Measurements from ENCODE around the gene JAKMIP3.
A peak's percentile ranks its signal among the peaks of the same experiment; 100 is the strongest.

Gene JAKMIP3

GRCh38 chr10:132065491-132066105 lies at the start of gene JAKMIP3:
JAKMIP3 (plus strand) TSS chr10:132065946; CDS start chr10:132104809, 38,863 bp downstream.
- peak within 1 kb of the TSS; percentile 64 for H3K4me3 ChIP-seq (replicated peaks; ENCODE audit: low read depth, low read length)
- DNase-seq (ENCODE audit: low read depth): peak; percentile 91

GRCh38 chr10:132016514-132016913 lies 49.2 kb upstream of the JAKMIP3 start:
- no peak for TF ChIP-seq CTCF (IDR thresholded peaks at IDR 0.05; ENCODE audit: low read length, missing control alignments)
- H3K4me3 ChIP-seq (replicated peaks; ENCODE audit: low read depth, low read length): no peak overlapping the region
- DNase-seq (ENCODE audit: low read depth): no peak

More at GRCh38 chr10:132065491-132066105, at the start of gene JAKMIP3:
- no peak for TF ChIP-seq CTCF (IDR thresholded peaks at IDR 0.05; ENCODE audit: low read length, missing control alignments)

- TF ChIP-seq CTCF (IDR thresholded peaks at IDR 0.05; ENCODE audit: low read length, missing control alignments): no peak
- H3K4me3 ChIP-seq (replicated peaks; ENCODE audit: low read depth, low read length): no peak overlapping the region
- no peak for DNase-seq (ENCODE audit: low read depth)
Measured at GRCh38 chr10:132018446-132018845, 47.3 kb upstream of the JAKMIP3 start.

GRCh38 chr10:132019366-132019765 lies 46.4 kb upstream of the JAKMIP3 start:
- DNase-seq (ENCODE audit: low read depth): no peak
- no peak for TF ChIP-seq CTCF (IDR thresholded peaks at IDR 0.05; ENCODE audit: low read length, missing control alignments)
- no peak overlapping the region for H3K4me3 ChIP-seq (replicated peaks; ENCODE audit: low read depth, low read length)

GRCh38 chr10:132020456-132020855 lies 45.3 kb upstream of the JAKMIP3 start:
- no peak for TF ChIP-seq CTCF (IDR thresholded peaks at IDR 0.05; ENCODE audit: low read length, missing control alignments)
- no peak for DNase-seq (ENCODE audit: low read depth)
- H3K4me3 ChIP-seq (replicated peaks; ENCODE audit: low read depth, low read length): no peak overlapping the region

- DNase-seq (ENCODE audit: low read depth): no peak
- no peak for TF ChIP-seq CTCF (IDR thresholded peaks at IDR 0.05; ENCODE audit: low read length, missing control alignments)
- no peak overlapping the region for H3K4me3 ChIP-seq (replicated peaks; ENCODE audit: low read depth, low read length)
Measured at GRCh38 chr10:132021046-132021445, 44.7 kb upstream of the JAKMIP3 start.

- no peak for TF ChIP-seq CTCF (IDR thresholded peaks at IDR 0.05; ENCODE audit: low read length, missing control alignments)
- no peak for DNase-seq (ENCODE audit: low read depth)
- H3K4me3 ChIP-seq (replicated peaks; ENCODE audit: low read depth, low read length): no peak overlapping the region
Measured at GRCh38 chr10:132021504-132022143, 44.1 kb upstream of the JAKMIP3 start.
